HepG2 (cell line): Measurements from ENCODE around the gene ABCB6. TPM values are rescaled to one million over a fixed set of nuclear protein-coding genes. Genes with fewer than 3 reads are reported as not detected.

Experiments
- GLMP ChIP-seq: sonication (generic); formaldehyde crosslinking; IDR thresholded peaks from 2 replicates; pipeline ENCODE4 v1.9.0; 2021; ENCODE audit warnings: missing genetic modification reagents, mild to moderate bottlenecking, borderline replicate concordance
- HDAC2 ChIP-seq: sonication (generic); formaldehyde crosslinking; IDR thresholded peaks from 2 replicates; pipeline ENCODE4 v1.4.0; 2020; ENCODE audit warnings: missing genetic modification reagents
- HIC2 ChIP-seq: sonication (generic); formaldehyde crosslinking; IDR thresholded peaks from 2 replicates; pipeline ENCODE4 v1.9.0; 2022; ENCODE audit warnings: low read depth, missing genetic modification reagents
- MED8 ChIP-seq: sonication (generic); formaldehyde crosslinking; IDR thresholded peaks from 2 replicates; pipeline ENCODE4 v1.8.1; 2023; ENCODE audit warnings: mild to moderate bottlenecking, missing genetic modification reagents; ENCODE audit not compliant: insufficient replicate concordance
- SAFB2 ChIP-seq: sonication (generic); formaldehyde crosslinking; IDR thresholded peaks from 2 replicates; pipeline ENCODE4 v1.5.1; 2020; ENCODE audit warnings: missing genetic modification reagents, low read depth, mild to moderate bottlenecking, borderline replicate concordance
- TAF15 ChIP-seq: fragments of 200-400 bp; formaldehyde crosslinking; IDR thresholded peaks from one replicate; pipeline ENCODE4 v1.6.1; 2018; ENCODE audit warnings: mild to moderate bottlenecking, low read depth, low read length; ENCODE audit not compliant: poor library complexity, severe bottlenecking
- ZBTB2 ChIP-seq: sonication (generic); formaldehyde crosslinking; IDR thresholded peaks from 2 replicates; pipeline ENCODE4 v1.8.0; 2022; ENCODE audit warnings: low read depth, missing genetic modification reagents
- ZHX1 ChIP-seq: sonication (generic); formaldehyde crosslinking; IDR thresholded peaks from 2 replicates; pipeline ENCODE4 v1.8.1; 2022; ENCODE audit warnings: low read depth, mild to moderate bottlenecking, missing genetic modification reagents
- ZNF276 ChIP-seq: sonication (generic); formaldehyde crosslinking; IDR thresholded peaks from 2 replicates; pipeline ENCODE4 v1.4.0; 2020; ENCODE audit warnings: mild to moderate bottlenecking, low read depth, missing genetic modification reagents
- ZNF709 ChIP-seq: sonication (generic); formaldehyde crosslinking; IDR thresholded peaks from 2 replicates; pipeline ENCODE4 v1.5.0; 2020; ENCODE audit warnings: mild to moderate bottlenecking, missing genetic modification reagents
- ZNF800 ChIP-seq: sonication (generic); formaldehyde crosslinking; IDR thresholded peaks from 2 replicates; pipeline ENCODE4 v1.4.0; 2020; ENCODE audit warnings: missing genetic modification reagents
- polyA plus RNA-seq, 8 experiments: library from polyadenylated mRNA; depleted of rRNA in 3 of 8; stranded (reverse) in 7 of 8; unstranded in 1 of 8; fragments of >200 nt; fragmentation: Illumina TruSeq in 4 of 8; extraction: Trizol in 4 of 8; gene quantifications; 2 replicates each; pipeline versions ENCODE4 v1.2.1 to v1.2.3, GENCODE V29; 2011 to 2016; ENCODE audit warnings: low read depth in 4 of 8, missing spikeins in 1 of 8, mixed read lengths in 1 of 8; ENCODE audit not compliant: insufficient read depth in 1 of 8
- total RNA-seq, 5 experiments: library from RNA; depleted of rRNA; stranded (reverse); fragments of >200 nt; fragmentation: Illumina TruSeq; extraction: Trizol; gene quantifications; 2 replicates each; pipeline ENCODE4 v1.2.3, GENCODE V29; 2016; ENCODE audit warnings: low read depth in 1 of 5

Gene ABCB6
- total and polyA plus RNA-seq, 2 of the 13 experiments (the other 11 are each of a cell fraction or from before 2014, with no cell fraction given) = 91.1 to 137 TPM

GRCh38 chr2:219177552-219178376, 41.0 kb downstream of the ABCB6 start, which contains the start of gene RETREG2 (continued):
- peak; percentile 65; the same call in 1 of the 2 replicates for TF ChIP-seq ZHX1
- peak; percentile 49 for TF ChIP-seq TAF15
- TF ChIP-seq ZNF800 (CRISPR knock-in tag) = no peak
- TF ChIP-seq HIC2 (CRISPR knock-in tag) = peak; percentile 85
- peak; percentile 80; the same call in 1 of the 2 replicates for TF ChIP-seq ZBTB2 (CRISPR knock-in tag)
- TF ChIP-seq GLMP = no peak
- TF ChIP-seq HDAC2 = peak; percentile 31; the same call in 1 of the 2 replicates
- peak; percentile 76 for TF ChIP-seq MED8
- TF ChIP-seq ZNF276 (CRISPR knock-in tag) = 0 out of 2 replicates have a peak, but pooled peaks have one; percentile 60
- peak; percentile 94 for TF ChIP-seq SAFB2 (CRISPR knock-in tag)
- TF ChIP-seq ZNF709 (CRISPR knock-in tag) = peak; percentile 83; the same call in 1 of the 2 replicates
